SU-DHL-6 (cell line): ENCODE measurements around the gene ABCF2.

Source experiments
- CTCF ChIP-seq: fragments of 200-600 bp; sonication (generic); IDR thresholded peaks from one replicate; pipeline ENCODE4 v1.5.1; 2017; ENCODE audit warnings: antibody characterized with exemption, mild to moderate bottlenecking, low read length, moderate library complexity; ENCODE audit not compliant: insufficient read depth, poor library complexity, severe bottlenecking
- EZH2phosphoT487 ChIP-seq: fragments of 200-600 bp; sonication (generic), shearing (Covaris generic); conservative IDR thresholded peaks from 2 replicates; pipeline ENCODE4 v1.6.1; 2018; ENCODE audit warnings: mild to moderate bottlenecking, antibody characterized with exemption, low read length, moderate library complexity, mixed read lengths

GRCh38 chr7:151194188-151194587 lies 32.8 kb downstream of the ABCF2 start:
- TF ChIP-seq CTCF: no peak
- TF ChIP-seq EZH2phosphoT487: no peak
